Measurements from ENCODE around the gene MMP21. TPM values are rescaled to one million over a fixed set of nuclear protein-coding genes. Genes with fewer than 3 reads are reported as not detected.

MMP21 gene
- total RNA-seq, 4 donors from 2014 or later: 0.19 TPM; not detected in 3

DNA sequence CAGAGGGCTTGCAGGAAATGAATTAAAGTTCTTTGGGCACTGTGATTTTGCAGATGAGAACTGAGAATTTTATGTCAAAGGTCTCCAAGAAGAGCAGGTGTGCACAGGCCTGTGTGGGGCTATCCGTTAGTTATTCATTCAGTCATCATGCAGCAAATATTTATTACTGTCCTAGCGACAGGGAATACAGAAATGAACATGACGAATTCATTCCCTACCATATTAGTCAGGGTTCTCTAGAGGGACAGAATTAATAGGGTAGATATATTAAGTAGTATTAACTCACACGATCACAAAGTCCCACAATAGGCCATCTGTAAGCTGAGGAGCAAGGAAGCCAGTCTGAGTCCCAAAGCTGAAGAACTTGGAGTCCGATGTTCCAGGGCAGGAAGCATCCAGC is 2.9 kb upstream of the MMP21 start:
- H3K27me3 ChIP-seq: peaks cover 0 to 5% (median 0%) of the 10 kb centered on the region in 4 donors
- no peaks in the 10 kb centered on the region for H3K36me3 ChIP-seq
- TF ChIP-seq POLR2A (IDR thresholded peaks at IDR 0.05): no peak
- TF ChIP-seq, protein P1, sequence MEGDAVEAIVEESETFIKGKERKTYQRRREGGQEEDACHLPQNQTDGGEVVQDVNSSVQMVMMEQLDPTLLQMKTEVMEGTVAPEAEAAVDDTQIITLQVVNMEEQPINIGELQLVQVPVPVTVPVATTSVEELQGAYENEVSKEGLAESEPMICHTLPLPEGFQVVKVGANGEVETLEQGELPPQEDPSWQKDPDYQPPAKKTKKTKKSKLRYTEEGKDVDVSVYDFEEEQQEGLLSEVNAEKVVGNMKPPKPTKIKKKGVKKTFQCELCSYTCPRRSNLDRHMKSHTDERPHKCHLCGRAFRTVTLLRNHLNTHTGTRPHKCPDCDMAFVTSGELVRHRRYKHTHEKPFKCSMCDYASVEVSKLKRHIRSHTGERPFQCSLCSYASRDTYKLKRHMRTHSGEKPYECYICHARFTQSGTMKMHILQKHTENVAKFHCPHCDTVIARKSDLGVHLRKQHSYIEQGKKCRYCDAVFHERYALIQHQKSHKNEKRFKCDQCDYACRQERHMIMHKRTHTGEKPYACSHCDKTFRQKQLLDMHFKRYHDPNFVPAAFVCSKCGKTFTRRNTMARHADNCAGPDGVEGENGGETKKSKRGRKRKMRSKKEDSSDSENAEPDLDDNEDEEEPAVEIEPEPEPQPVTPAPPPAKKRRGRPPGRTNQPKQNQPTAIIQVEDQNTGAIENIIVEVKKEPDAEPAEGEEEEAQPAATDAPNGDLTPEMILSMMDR (IDR thresholded peaks at IDR 0.05): no peak
- intact Hi-C loops (cut with DNase I): no loop called here
- no peaks in the 10 kb centered on the region for H3K4me1 ChIP-seq
- H3K4me3 ChIP-seq: no peak overlapping the region
- DNase-seq: no peak
- H3K27ac ChIP-seq: no peak overlapping the region
- WGBS, 2 donors: 44 to 46% methylated on average over 5 of the region's 5 CpGs
- no peaks in the 10 kb centered on the region for H3K9me3 ChIP-seq

DNA sequence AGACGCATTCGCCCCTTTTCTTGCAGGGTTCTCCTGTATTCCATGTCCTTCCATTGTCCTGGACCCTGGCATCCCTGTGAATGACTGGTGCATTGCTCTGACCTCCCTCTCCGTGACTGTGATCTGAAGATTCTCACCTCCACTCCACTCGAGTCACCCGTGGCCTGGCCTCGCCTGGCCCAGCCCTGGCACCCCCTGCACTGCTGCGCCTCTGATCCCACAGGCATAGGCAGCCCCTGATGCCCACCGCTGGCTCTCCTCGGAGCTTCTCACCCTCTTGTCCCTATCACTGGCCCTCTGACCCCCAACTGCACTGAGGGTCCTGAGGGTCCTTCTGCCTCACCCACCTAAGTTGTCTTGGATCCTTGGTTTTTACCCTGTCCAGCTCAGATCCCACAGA is 2.2 kb upstream of the MMP21 start:
- WGBS, 2 donors: 93% methylated on average over 9 of the region's 9 CpGs
- Histone ChIP-seq H3K27me3 (peaks cover 0 to 8% (median 0%) of the 10 kb centered on the region in 4 donors), H3K36me3 (no peaks in the 10 kb centered on the region), H3K27ac (no peak overlapping the region), H3K4me3 (no peak overlapping the region), H3K9me3 (no peaks in the 10 kb centered on the region), H3K4me1 (no peaks in the 10 kb centered on the region)
- intact Hi-C loops (cut with DNase I): no loop called here
- no peak for DNase-seq
- TF ChIP-seq POLR2A (IDR thresholded peaks at IDR 0.05): no peak

DNA sequence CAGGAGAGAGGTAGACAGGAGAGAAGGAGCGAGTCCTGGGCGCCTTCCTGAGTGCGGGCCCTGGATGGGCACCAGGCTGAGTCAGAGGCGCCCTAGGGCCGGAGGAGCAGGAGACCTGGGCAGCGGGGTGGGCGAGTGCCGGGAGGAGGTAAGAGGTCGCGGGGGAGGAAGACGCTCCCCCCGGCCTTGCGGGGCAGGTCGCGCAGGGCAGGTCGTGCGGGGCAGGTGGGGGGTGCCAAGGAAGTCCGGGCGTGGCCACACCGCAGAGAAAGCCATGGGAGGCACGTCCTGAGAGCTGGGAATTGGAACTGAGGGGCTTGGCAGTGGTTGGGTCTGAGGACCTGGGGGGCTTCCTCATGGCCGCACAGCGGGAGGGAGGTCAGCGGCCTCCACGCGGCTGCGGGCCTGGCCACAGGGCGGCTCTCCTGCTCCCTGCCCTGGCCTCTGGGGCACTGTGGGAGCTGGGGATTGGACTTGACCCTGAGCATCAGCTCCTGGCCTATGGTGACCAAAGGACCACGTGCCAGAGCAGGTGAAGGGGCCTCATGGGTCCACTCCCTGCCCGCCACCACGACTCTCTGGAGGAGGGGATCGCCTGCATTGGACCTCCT is 935 bp downstream of the MMP21 start:
- H3K27me3 ChIP-seq: peaks cover 0 to 8% (median 0%) of the 10 kb centered on the region in 4 donors
- H3K27ac ChIP-seq: no peak overlapping the region
- no peak overlapping the region for H3K4me3 ChIP-seq
- H3K9me3 ChIP-seq: no peaks in the 10 kb centered on the region
- TF ChIP-seq, protein P1 (IDR thresholded peaks at IDR 0.05): no peak
- no peak for TF ChIP-seq POLR2A (IDR thresholded peaks at IDR 0.05)
- intact Hi-C loops (cut with DNase I): no loop called here
- no peaks in the 10 kb centered on the region for H3K36me3 ChIP-seq
- WGBS, 2 donors: 85 to 89% methylated on average over 26 to 28 of the region's 32 CpGs
- H3K4me1 ChIP-seq: no peaks in the 10 kb centered on the region
- DNase-seq: no peak

DNA sequence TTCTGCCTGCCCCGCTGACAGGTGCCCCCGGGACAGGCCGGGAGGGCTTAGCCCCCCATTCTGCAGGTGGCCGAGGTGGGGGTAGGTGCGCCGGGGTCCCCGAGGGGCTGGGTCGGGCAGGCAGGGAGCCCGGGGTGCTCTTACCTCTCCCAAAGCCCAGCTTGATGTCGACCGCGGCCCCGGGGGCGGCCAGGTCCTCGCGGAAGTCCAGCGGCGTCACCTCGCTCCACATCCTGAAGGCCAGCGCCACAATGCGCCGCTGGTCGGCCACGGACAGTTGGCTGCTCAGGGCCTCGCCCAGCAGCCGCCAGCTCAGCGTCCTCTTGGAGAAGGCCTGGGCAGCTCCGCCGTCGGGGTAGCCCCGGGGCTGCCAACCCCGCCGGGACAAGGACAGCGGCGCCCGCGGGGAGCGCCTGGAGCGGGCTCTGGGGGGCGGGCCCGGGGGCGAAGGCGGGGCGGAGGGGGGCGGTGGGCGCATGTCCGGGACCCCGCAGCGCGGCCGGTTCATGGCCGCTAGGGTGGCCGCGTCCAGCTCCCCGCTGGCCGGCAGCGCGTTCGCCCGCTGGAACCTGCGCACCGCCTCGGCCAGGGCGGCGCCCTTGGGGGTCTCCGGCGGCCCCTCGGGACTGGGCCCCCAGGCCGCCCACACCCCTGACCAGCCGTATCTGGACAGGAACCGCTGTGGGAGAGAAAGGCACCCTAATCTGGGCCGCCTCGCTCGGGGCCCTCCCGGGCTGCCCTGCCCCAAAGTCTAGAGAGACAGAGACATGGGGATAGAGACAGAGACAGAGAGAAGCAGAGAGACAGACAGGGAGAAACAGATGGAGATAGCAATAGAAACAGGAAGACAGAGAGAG is 1.7 kb downstream of the MMP21 start:
- no peak for TF ChIP-seq POLR2A (IDR thresholded peaks at IDR 0.05)
- TF ChIP-seq, protein P1 (IDR thresholded peaks at IDR 0.05): no peak
- Histone ChIP-seq H3K4me1 (no peaks in the 10 kb centered on the region), H3K9me3 (no peaks in the 10 kb centered on the region), H3K27me3 (peaks cover 0 to 8% (median 0%) of the 10 kb centered on the region in 4 donors), H3K36me3 (peaks cover 0 to 7% (median 0%) of the 10 kb centered on the region in 3 donors), H3K27ac (no peak overlapping the region), H3K4me3 (no peak overlapping the region)
- no peak for DNase-seq
- intact Hi-C loops (cut with DNase I): no loop called here
- WGBS, 2 donors: 76 to 95% methylated on average over 10 to 15 of the region's 75 CpGs

DNA sequence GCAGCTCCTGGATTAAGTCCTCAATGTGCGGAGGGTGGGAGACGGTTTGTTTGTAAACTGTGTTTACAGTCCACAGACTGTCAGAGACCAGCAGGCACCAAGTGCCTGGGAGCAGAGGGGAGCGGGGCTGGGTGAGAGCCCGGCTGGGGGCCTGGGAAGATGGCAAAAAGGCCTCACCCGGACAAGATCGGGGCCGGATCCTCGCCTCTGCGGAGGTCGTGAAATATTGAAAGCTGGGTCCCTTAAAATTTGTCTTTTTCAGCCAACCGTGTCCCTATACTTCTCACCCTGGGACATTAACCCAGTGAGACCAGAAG is 2.8 kb downstream of the MMP21 start:
- TF ChIP-seq, protein P1 (IDR thresholded peaks at IDR 0.05): no peak
- no peak for TF ChIP-seq POLR2A (IDR thresholded peaks at IDR 0.05)
- peaks cover 0 to 8% (median 0%) of the 10 kb centered on the region in 4 donors for H3K27me3 ChIP-seq
- intact Hi-C loops (cut with DNase I): no loop called here
- no peak for DNase-seq
- H3K27ac ChIP-seq: no peak overlapping the region
- no peak overlapping the region for H3K4me3 ChIP-seq
- peaks cover 0 to 9% (median 0%) of the 10 kb centered on the region in 3 donors for H3K36me3 ChIP-seq
- WGBS, 2 donors: 82 to 89% methylated on average over 3 to 10 of the region's 11 CpGs
- H3K4me1 ChIP-seq: no peaks in the 10 kb centered on the region
- H3K9me3 ChIP-seq: no peaks in the 10 kb centered on the region
